Astrocyte of the cerebellum (primary cell): Measurements from ENCODE around the gene F5.
A peak's percentile ranks its signal among the peaks of the same experiment; 100 is the strongest.

Experiments
- DNase-seq: peaks from one replicate; pipeline ENCODE4 v3.0.0-alpha.2; 2011; ENCODE audit warnings: low read depth
- H3K4me3 ChIP-seq: 2 replicates; pipeline ENCODE4 v1.5.1; 2011; ENCODE audit warnings: mild to moderate bottlenecking, low read depth, low read length, moderate library complexity
- in situ Hi-C: cut with HindIII; loops from 2 replicates; pipeline ENCODE4 v1.10.0; 2017; ENCODE audit warnings: low sequenced_read_pairs
- TF ChIP-seq, protein P1 (sequence below): IDR thresholded peaks from 2 replicates; pipeline ENCODE4 v1.5.1; 2012; ENCODE audit warnings: low read length, low read depth, moderate library complexity, mild to moderate bottlenecking; ENCODE audit errors: missing control alignments

The F5 gene

DNA sequence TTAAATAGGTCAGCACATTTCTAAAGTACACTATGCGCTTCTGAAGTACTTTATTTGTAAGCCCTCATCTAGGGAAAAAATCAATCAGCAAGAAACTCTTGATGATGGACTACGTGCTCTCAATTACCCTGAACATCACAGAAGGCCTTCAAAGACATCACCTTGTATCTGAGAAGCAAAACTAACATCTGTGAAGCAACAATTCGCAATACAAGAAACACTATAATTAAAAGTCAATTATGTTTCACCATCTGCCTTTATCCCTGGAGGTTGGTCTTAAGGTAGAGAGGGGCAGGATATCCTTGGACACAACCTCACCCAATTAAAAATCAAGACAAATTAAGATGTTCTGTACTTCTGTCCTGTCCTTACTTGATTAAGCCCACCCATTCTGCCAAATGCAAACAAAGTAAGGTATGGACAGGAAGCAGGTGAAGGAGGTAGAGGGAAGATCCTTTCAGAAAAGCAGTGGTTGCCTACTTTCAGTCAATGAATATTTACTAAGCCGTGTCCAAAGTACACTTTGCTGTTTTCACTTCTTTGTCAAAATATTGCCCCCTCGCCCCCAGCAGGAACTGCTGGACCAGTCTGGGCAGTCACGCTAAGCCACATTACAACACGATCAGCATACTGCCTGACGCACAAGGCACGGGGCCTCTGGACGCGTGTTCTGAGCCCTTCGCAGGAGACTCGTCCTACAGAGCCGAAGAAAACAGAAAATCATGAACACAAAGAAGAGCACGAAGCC, 101.4 kb downstream of the F5 start:
- in situ Hi-C loops: no loop called here
- peak overlapping the region; percentile 61 for H3K4me3 ChIP-seq
- TF ChIP-seq, protein P1, sequence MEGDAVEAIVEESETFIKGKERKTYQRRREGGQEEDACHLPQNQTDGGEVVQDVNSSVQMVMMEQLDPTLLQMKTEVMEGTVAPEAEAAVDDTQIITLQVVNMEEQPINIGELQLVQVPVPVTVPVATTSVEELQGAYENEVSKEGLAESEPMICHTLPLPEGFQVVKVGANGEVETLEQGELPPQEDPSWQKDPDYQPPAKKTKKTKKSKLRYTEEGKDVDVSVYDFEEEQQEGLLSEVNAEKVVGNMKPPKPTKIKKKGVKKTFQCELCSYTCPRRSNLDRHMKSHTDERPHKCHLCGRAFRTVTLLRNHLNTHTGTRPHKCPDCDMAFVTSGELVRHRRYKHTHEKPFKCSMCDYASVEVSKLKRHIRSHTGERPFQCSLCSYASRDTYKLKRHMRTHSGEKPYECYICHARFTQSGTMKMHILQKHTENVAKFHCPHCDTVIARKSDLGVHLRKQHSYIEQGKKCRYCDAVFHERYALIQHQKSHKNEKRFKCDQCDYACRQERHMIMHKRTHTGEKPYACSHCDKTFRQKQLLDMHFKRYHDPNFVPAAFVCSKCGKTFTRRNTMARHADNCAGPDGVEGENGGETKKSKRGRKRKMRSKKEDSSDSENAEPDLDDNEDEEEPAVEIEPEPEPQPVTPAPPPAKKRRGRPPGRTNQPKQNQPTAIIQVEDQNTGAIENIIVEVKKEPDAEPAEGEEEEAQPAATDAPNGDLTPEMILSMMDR: no peak
- DNase-seq: no peak

DNA sequence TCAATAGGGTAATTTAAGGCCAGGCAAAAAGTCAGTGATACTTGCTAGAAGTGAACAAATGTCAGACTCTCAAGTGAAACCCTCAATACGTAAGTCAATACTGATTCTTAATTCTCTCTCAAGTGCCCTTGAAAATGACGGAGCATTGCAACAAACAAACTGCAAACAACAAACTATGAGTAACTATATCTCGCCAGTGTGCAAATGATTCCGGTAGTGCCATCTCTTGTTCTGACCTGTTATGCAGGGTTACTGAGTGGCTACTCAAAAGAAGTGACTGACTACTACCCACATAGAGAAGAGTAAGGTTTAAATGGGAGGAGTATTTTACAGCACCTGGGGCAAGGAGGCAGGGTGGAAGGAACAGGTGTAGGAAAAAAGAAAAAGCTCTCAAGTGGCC, 102.2 kb downstream of the F5 start:
- no peak for DNase-seq
- H3K4me3 ChIP-seq: peak overlapping the region; percentile 61
- in situ Hi-C loops: no loop called here
- TF ChIP-seq, protein P1: no peak

DNA sequence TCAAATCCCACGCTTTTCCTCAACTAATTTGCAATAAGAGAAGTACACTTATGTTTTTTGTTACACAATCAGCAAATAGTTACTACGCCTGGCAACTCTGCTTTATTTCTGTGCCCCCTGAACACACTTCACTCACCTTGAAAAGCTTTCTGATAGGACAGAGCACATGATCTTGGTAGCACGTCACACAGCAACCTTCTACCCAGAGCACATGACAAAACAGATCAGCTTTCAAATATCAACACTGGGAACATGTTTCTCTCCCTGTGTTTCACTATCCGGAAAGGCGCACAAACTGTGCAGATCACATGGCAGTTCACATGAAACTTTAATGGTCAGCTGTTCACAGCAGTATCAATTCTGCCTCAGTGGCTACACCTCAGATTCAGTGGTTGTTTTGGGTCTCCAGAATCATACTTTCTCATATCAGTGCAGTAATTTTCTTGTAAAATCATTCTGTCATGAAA, 102.7 kb downstream of the F5 start:
- TF ChIP-seq, protein P1: no peak
- peak overlapping the region; percentile 61 for H3K4me3 ChIP-seq
- in situ Hi-C loops: no loop called here
- no peak for DNase-seq

DNA sequence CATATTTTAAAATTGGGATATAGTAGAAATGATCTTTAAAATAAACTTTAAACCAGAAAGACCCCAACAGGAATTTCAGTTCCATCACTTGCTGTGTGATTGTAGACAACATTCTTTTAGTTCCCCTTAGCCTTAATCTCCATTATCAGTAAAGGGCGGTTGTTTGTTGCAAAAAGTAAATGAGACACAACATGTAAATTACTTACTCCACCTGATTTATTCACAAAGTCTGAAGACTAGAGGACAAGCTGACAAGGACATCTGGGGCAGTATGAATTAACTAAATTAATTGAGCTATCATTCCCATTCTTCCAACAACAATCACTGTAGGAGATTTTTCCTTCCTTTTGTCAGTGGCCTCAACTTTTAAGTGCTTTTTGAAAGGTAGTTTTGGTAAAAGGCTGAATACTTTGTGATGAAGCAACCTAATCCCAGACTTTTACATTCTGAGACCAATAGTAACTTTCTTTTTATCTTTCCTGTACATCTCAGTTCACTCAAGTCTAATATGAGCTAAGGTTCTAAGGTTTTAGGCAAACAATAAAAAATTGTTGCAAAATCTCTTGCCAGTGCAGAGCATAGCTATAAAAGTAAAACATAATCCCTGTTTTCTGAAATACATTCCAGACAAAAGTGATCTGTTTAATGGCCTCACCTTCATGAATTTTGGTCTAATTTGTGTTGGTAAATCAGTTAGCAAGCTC, 106.8 kb downstream of the F5 start:
- no peak for DNase-seq
- no peak overlapping the region for H3K4me3 ChIP-seq
- TF ChIP-seq, protein P1: no peak
- in situ Hi-C loops: no loop called here

DNA sequence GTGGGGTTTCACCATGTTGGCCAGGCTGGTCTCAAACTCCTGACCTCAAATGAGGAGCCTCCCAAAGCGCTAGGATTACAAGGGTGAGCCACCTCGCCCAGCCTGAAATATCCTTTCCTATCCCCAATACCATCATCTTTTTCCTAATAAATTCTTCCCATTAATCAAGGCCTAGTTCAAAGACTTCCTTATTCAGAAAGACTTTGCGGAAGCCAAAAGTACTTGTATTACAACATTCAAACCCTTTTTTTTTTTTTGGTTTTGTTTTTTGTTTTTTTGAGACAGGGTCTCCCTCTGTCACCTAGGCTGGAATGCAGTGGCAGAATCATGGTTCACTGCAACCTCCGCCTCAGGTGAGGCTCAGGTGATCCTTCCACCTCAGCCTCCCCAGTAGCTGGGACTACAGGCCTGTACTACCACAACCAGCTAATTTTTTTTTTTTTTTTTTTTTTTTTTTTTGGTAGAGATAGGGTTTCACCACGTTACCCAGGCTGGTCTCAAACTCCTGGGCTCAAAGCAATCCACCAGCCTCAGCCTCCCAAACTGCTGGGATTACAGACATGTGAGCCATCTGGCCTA, 108.1 kb downstream of the F5 start:
- in situ Hi-C loops: no loop called here
- TF ChIP-seq, protein P1: no peak
- no peak overlapping the region for H3K4me3 ChIP-seq
- no peak for DNase-seq

DNA sequence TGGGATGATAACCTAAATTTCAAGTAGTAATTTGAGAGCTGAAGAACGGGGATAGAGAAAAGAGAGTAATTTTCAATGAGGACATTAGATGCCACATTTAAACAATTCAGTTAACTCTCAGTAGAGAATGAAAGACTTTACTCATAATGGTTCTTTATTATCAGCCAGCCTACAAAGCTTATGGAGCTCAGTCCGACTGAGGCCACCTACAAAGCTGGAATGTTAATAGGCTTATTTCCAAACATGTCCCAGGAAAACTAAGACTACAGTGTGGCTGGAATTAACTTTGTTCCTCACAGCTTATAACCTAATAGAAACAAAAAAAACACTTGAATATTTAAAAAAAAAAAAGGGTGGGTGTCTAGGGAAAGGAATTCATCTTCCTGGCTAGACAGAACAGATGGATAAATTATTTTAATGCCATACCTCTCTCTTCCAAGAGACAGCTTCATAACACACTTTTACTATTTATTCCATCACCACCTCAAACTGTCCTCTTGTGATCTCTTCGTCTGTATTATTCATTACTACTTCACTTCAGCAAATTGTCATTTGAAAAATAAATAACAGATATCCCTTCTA, 110.4 kb downstream of the F5 start:
- no peak for DNase-seq
- H3K4me3 ChIP-seq: no peak overlapping the region
- TF ChIP-seq, protein P1: no peak
- in situ Hi-C loops: no loop called here
